HFFc6 (cell line): Measurements from ENCODE around the gene SPOCK3. TPM values are rescaled to one million over a fixed set of nuclear protein-coding genes. Genes with fewer than 3 reads are reported as not detected.
A peak's percentile ranks its signal among the peaks of the same experiment; 100 is the strongest.

Source experiments
- DNase-seq: peaks from one replicate; pipeline ENCODE4 v3.0.0-alpha.2; 2018
- H3K27ac Mint-ChIP-seq: 2 replicates; pipeline ENCODE4 v1.8.0; 2020; ENCODE audit warnings: mild to moderate bottlenecking, mixed read lengths
- H3K27me3 Mint-ChIP-seq: 2 replicates; pipeline ENCODE4 v1.8.0; 2021; ENCODE audit warnings: mild to moderate bottlenecking, moderate library complexity, mixed read lengths; ENCODE audit not compliant: insufficient read depth
- H3K36me3 Mint-ChIP-seq: 2 replicates; pipeline ENCODE4 v1.8.0; 2021; ENCODE audit warnings: low read depth, mixed read lengths
- H3K4me1 Mint-ChIP-seq: 2 replicates; pipeline ENCODE4 v1.8.0; 2020; ENCODE audit warnings: low read depth, mixed read lengths
- H3K4me3 Mint-ChIP-seq: 2 replicates; pipeline ENCODE4 v1.8.0; 2020; ENCODE audit warnings: mild to moderate bottlenecking, moderate library complexity, mixed read lengths
- H3K9me3 Mint-ChIP-seq: 2 replicates; pipeline ENCODE4 v1.8.0; 2020; ENCODE audit warnings: mild to moderate bottlenecking, mixed read lengths
- CTCF ChIP-seq: fragments of 200-600 bp; sonication (generic); IDR thresholded peaks from 2 replicates; pipeline ENCODE4 v1.5.0; 2021; ENCODE audit warnings: antibody characterized with exemption, mild to moderate bottlenecking
- total RNA-seq, 6 experiments: library from RNA; stranded (reverse); fragmentation: NEBNext Ultra II Directional; extraction: Animal tissue kit (Norgen Biotek cat#: 25700); gene quantifications; 2 replicates in 1 of 6; 3 replicates in 5 of 6; pipeline ENCODE4 v1.2.3, GENCODE V29; 2021

SPOCK3 gene
- total RNA-seq, 6 experiments from 2014 or later: not detected

DNA sequence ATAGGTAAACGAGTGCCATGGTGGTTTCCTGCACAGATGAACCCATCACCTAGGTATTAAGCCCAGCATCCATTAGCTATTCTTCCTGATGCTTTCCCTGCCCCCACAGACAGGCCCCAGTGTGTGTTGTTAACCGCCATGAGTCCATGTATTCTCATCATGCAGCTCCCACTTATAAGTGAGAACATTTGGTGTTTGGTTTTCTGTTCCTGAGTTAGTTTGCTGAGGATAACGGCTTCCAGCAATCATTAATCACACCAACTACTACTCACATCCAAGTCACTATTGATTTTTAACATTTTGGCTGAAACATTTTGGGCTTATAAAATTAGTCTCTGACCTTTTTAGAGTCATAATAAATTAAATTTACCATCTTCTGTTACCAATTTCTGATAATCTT is 205.3 kb downstream of the SPOCK3 start:
- TF ChIP-seq CTCF: no peak

GRCh38 chr4:167025670-167026069 is 208.6 kb downstream of the SPOCK3 start:
- TF ChIP-seq CTCF: no peak
- H3K27me3 Mint-ChIP-seq: no peaks in the 10 kb centered on the region
- H3K36me3 Mint-ChIP-seq: no peaks in the 10 kb centered on the region
- no peak overlapping the region for H3K4me3 Mint-ChIP-seq
- H3K4me1 Mint-ChIP-seq: no peaks in the 10 kb centered on the region
- no peaks in the 10 kb centered on the region for H3K9me3 Mint-ChIP-seq
- no peak overlapping the region for H3K27ac Mint-ChIP-seq
- no peak for DNase-seq

More for the DNA sequence above, 205.3 kb downstream of the SPOCK3 start:
- no peaks in the 10 kb centered on the region for H3K9me3 Mint-ChIP-seq
- H3K27me3 Mint-ChIP-seq: no peaks in the 10 kb centered on the region
- H3K36me3 Mint-ChIP-seq: no peaks in the 10 kb centered on the region
- no peak for DNase-seq
- H3K27ac Mint-ChIP-seq: no peak overlapping the region
- no peaks in the 10 kb centered on the region for H3K4me1 Mint-ChIP-seq
- H3K4me3 Mint-ChIP-seq: no peak overlapping the region

GRCh38 chr4:167023364-167023925 is 210.8 kb downstream of the SPOCK3 start:
- no peak for DNase-seq
- no peak overlapping the region for H3K4me3 Mint-ChIP-seq

DNA sequence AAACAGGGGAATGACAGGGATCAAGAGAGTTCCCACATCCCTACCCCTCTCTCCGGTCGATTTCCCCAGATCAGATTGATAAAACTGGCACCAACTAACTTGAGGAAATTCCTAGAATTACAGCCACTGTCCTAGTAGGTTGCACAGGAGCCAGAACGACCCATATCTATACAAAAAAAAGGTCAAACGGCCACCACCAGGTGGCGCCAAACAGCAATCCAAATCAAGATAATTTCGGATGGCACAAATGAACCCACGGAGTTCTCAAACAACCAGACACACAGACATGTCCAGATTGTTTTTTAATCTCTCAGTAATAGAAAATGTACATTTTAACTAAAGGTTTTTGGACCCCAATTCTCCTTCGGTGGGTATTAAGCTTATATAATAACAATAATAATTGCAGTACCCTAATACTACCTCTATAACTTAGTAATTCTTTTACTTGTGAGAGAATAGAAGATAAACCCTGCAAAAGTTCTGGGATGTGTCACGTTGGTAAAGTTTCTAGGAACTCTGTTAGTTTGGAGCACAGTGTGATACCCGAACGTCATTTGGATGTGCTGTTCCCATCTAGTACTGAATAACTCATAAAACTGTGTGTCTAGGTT is 212.6 kb downstream of the SPOCK3 start:
- no peaks in the 10 kb centered on the region for H3K9me3 Mint-ChIP-seq
- H3K36me3 Mint-ChIP-seq: no peaks in the 10 kb centered on the region
- no peaks in the 10 kb centered on the region for H3K27me3 Mint-ChIP-seq
- no peak overlapping the region for H3K4me3 Mint-ChIP-seq
- H3K27ac Mint-ChIP-seq: no peak overlapping the region
- DNase-seq: peak; percentile 24
- no peaks in the 10 kb centered on the region for H3K4me1 Mint-ChIP-seq
- TF ChIP-seq CTCF: peak; percentile 97

More at GRCh38 chr4:167023364-167023925, 210.8 kb downstream of the SPOCK3 start:
- Mint-ChIP-seq H3K27me3 (no peaks in the 10 kb centered on the region), H3K27ac (no peak overlapping the region), H3K4me1 (no peaks in the 10 kb centered on the region), H3K36me3 (no peaks in the 10 kb centered on the region), H3K9me3 (no peaks in the 10 kb centered on the region)
- TF ChIP-seq CTCF: no peak

DNA sequence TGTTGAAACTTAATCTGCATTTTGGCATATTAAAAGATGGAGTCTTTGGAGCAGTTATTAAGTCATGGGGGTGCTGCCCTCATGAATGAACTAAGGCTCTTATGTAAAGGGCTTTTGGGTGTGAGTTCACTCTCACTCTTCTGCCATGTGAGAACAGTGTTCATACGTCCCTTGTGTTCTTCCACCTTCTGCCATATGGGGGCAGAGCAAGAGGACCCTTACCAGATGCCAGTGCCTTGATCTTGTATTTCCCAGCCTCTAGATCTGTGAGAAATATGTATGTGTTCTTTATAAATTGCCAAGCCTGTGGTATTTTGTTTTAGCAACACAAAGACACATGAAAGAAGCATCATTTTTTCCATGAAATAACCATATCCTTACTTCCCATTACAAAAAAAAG is 213.9 kb downstream of the SPOCK3 start:
- Mint-ChIP-seq H3K4me1 (no peaks in the 10 kb centered on the region), H3K9me3 (no peaks in the 10 kb centered on the region)
- TF ChIP-seq CTCF: peak; percentile 26; the same call in 1 of the 2 replicates

More for the DNA sequence above, 213.9 kb downstream of the SPOCK3 start:
- Mint-ChIP-seq H3K27me3 (no peaks in the 10 kb centered on the region), H3K4me3 (no peak overlapping the region), H3K36me3 (no peaks in the 10 kb centered on the region), H3K27ac (no peak overlapping the region)
- DNase-seq: no peak
